Measurements from ENCODE around the gene HEMK1. TPM values are rescaled to one million over a fixed set of nuclear protein-coding genes. Genes with fewer than 3 reads are reported as not detected.

The HEMK1 gene
- total RNA-seq, 2 experiments from 2014 or later, result 19.3 to 27.4 TPM

- BruUV-seq (replicated peaks), result no TSS peak
- TF ChIP-seq EZH2phosphoT487 (IDR thresholded peaks at IDR 0.05; ENCODE audit: borderline replicate concordance, low read depth, low read length) (no peak), CTCF (conservative IDR thresholded peaks at IDR 0.05; ENCODE audit: low read length) (no peak)
- Histone ChIP-seq H3K9me3 (ENCODE audit: low read length) (no peaks in the 10 kb centered on the region), H2AFZ (ENCODE audit: low read length) (no peak overlapping the region), H3K36me3 (ENCODE audit: insufficient read depth, low read length) (no peaks in the 10 kb centered on the region), H4K20me1 (ENCODE audit: insufficient read depth, low read length) (no peaks in the 10 kb centered on the region; the same call in 1 of the 2 replicates), H3K9me2 (ENCODE audit: insufficient read depth, low read length) (no peaks in the 10 kb centered on the region), H3K4me1 (ENCODE audit: insufficient read depth, low read length, poor library complexity, severe bottlenecking) (no peaks in the 10 kb centered on the region), H3K4me3 (ENCODE audit: low read depth, low read length, poor library complexity, severe bottlenecking) (no peak overlapping the region), H3K79me2 (ENCODE audit: insufficient read depth, low read depth, low read length) (no peaks in the 10 kb centered on the region), H3K4me2 (ENCODE audit: low read length) (no peak overlapping the region), H3K27ac (ENCODE audit: low read depth, low read length, poor library complexity, severe bottlenecking) (no peak overlapping the region)
- ChIA-PET CTCF (ENCODE audit: unreplicated experiment) (no interaction called here), POLR2A (interaction anchor here (1.2 kb wide), 1 partner anchor 16 kb away, joined by 3 read pairs; the partner anchor contains the start of gene MAPKAPK3)
- intact Hi-C loops (cut with micrococcal nuclease; ENCODE audit: unreplicated experiment), result no loop called here
- DNase-seq (ENCODE audit: low spot score), result no peak
Observed at GRCh38 chr3:50633230-50633790, 64.0 kb downstream of the HEMK1 start.

GRCh38 chr3:50635066-50635465 lies 65.7 kb downstream of the HEMK1 start:
- Histone ChIP-seq H3K36me3 (ENCODE audit: insufficient read depth, low read length) (no peaks in the 10 kb centered on the region), H3K27ac (ENCODE audit: low read depth, low read length, poor library complexity, severe bottlenecking) (no peak overlapping the region), H3K4me1 (ENCODE audit: insufficient read depth, low read length, poor library complexity, severe bottlenecking) (no peaks in the 10 kb centered on the region), H3K9me3 (ENCODE audit: low read length) (no peaks in the 10 kb centered on the region), H4K20me1 (ENCODE audit: insufficient read depth, low read length) (no peaks in the 10 kb centered on the region), H3K79me2 (ENCODE audit: insufficient read depth, low read depth, low read length) (no peaks in the 10 kb centered on the region), H3K4me3 (ENCODE audit: low read depth, low read length, poor library complexity, severe bottlenecking) (no peak overlapping the region), H2AFZ (ENCODE audit: low read length) (no peak overlapping the region), H3K4me2 (ENCODE audit: low read length) (no peak overlapping the region), H3K9me2 (ENCODE audit: insufficient read depth, low read length) (no peaks in the 10 kb centered on the region)
- POLR2A ChIA-PET, result no interaction called here
- no TSS peak for BruUV-seq (replicated peaks)
- TF ChIP-seq EZH2phosphoT487 (IDR thresholded peaks at IDR 0.05; ENCODE audit: borderline replicate concordance, low read depth, low read length) (no peak), CTCF (conservative IDR thresholded peaks at IDR 0.05; ENCODE audit: low read length) (no peak)
- CTCF ChIA-PET (ENCODE audit: unreplicated experiment), result interaction anchor here (0.5 kb wide), 1 partner anchor 205 kb away, joined by 7 read pairs; no protein-coding TSS in a partner anchor
- no peak for DNase-seq (ENCODE audit: low spot score)
- intact Hi-C loops (cut with micrococcal nuclease; ENCODE audit: unreplicated experiment), result no loop called here

- TF ChIP-seq EZH2phosphoT487 (IDR thresholded peaks at IDR 0.05; ENCODE audit: borderline replicate concordance, low read depth, low read length) (no peak), CTCF (conservative IDR thresholded peaks at IDR 0.05; ENCODE audit: low read length) (no peak)
- no peaks in the 10 kb centered on the region for H4K20me1 ChIP-seq (ENCODE audit: insufficient read depth, low read length)
- H3K9me2 ChIP-seq (ENCODE audit: insufficient read depth, low read length), result no peaks in the 10 kb centered on the region
- ChIA-PET CTCF (ENCODE audit: unreplicated experiment) (no interaction called here), POLR2A (interaction anchor here (0.7 kb wide), 1 partner anchor 1046 kb away, joined by 3 read pairs; no protein-coding TSS in a partner anchor)
- H3K9me3 ChIP-seq (ENCODE audit: low read length), result no peaks in the 10 kb centered on the region
- H3K36me3 ChIP-seq (ENCODE audit: insufficient read depth, low read length), result 0 out of 2 replicates have a peak, but pooled peaks cover 6% of the 10 kb centered on the region
- H3K4me1 ChIP-seq (ENCODE audit: insufficient read depth, low read length, poor library complexity, severe bottlenecking), result no peaks in the 10 kb centered on the region
- H3K4me2 ChIP-seq (ENCODE audit: low read length), result no peak overlapping the region
- H3K27ac ChIP-seq (ENCODE audit: low read depth, low read length, poor library complexity, severe bottlenecking), result no peak overlapping the region
- intact Hi-C loops (cut with micrococcal nuclease; ENCODE audit: unreplicated experiment), result no loop called here
- no peak for DNase-seq (ENCODE audit: low spot score)
- BruUV-seq (replicated peaks), result no TSS peak
- no peak overlapping the region for H3K4me3 ChIP-seq (ENCODE audit: low read depth, low read length, poor library complexity, severe bottlenecking)
- no peaks in the 10 kb centered on the region for H3K79me2 ChIP-seq (ENCODE audit: insufficient read depth, low read depth, low read length)
- H2AFZ ChIP-seq (ENCODE audit: low read length), result no peak overlapping the region
Observed at GRCh38 chr3:50637011-50637410, 67.7 kb downstream of the HEMK1 start.
